GM12864 (cell line): ENCODE data around the gene CD164.

Experiments
- DNase-seq: peaks from one replicate; pipeline ENCODE4 v3.0.0-alpha.2; 2011; ENCODE audit warnings: low read depth
- H3K4me3 ChIP-seq: 2 replicates; pipeline ENCODE4 v1.5.1; 2011; ENCODE audit warnings: mild to moderate bottlenecking, low read depth, low read length, control low read depth
- TF ChIP-seq, protein P1 (sequence below): IDR thresholded peaks from 2 replicates; pipeline ENCODE4 v1.5.1; 2011; ENCODE audit warnings: low read depth, mild to moderate bottlenecking, moderate library complexity, low read length, control low read depth, inconsistent platforms; ENCODE audit errors: missing control alignments

Gene CD164

DNA sequence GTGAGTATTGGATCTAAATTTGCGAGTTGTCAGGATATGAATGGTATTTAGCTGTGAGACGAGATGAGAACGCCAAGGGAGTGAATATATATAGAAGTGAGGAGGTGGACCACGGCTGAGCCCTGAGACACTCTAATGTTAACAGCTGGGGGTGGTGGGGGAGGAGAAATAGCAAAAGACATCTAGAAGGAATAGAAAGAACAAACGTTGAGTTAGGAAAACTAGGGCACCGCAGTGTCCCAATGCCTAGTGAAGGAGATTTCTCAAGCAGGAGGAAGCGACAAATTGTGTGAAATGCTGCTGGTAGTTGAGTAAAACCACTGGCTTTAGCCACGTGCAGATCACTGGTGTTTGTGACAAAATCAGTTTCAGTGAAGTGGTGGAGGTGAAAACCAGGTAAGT lies 56.9 kb downstream of the CD164 start:
- TF ChIP-seq, protein P1, sequence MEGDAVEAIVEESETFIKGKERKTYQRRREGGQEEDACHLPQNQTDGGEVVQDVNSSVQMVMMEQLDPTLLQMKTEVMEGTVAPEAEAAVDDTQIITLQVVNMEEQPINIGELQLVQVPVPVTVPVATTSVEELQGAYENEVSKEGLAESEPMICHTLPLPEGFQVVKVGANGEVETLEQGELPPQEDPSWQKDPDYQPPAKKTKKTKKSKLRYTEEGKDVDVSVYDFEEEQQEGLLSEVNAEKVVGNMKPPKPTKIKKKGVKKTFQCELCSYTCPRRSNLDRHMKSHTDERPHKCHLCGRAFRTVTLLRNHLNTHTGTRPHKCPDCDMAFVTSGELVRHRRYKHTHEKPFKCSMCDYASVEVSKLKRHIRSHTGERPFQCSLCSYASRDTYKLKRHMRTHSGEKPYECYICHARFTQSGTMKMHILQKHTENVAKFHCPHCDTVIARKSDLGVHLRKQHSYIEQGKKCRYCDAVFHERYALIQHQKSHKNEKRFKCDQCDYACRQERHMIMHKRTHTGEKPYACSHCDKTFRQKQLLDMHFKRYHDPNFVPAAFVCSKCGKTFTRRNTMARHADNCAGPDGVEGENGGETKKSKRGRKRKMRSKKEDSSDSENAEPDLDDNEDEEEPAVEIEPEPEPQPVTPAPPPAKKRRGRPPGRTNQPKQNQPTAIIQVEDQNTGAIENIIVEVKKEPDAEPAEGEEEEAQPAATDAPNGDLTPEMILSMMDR = no peak
- no peak for DNase-seq
- no peak overlapping the region for H3K4me3 ChIP-seq

DNA sequence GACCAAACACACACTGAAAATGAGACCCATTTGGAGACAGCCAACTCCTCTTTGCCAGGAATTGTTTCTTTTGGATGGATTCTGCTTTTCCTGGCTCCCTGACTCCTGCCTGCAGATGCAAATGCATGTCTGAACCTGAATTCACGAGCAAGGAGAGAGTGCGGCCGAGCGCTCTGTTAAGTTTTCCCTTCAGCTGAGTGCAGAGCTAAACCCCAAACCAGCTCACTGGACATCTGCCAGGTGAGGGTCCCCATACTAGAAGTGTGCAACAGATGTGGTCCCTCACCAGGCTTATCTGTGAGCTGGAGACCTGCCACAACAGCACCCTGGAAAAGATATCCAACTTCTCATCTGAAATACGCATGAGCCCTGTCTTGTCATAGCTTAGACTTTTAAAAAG lies 59.0 kb downstream of the CD164 start:
- H3K4me3 ChIP-seq = no peak overlapping the region
- TF ChIP-seq, protein P1 = no peak
- DNase-seq = no peak

DNA sequence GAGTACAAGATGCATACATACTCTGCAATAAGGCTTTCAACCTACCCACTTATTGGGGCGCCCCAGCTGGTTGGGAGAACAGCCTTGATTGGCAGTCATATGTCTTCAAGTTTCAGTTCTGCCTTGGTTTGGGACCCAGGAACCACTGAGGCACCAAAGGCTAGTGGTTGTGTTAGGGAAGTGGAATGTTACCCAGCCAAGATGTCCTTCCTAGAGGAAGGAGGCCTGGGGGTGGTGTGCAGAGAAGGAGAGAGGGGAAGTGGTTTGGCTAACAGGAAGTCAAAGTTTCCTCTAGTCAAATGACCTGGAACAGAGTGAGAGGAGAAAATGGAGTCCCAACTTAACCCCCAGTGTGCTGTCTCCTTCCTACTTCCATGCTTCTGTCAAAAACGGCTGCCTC lies 59.4 kb downstream of the CD164 start:
- TF ChIP-seq, protein P1 = no peak
- DNase-seq = peak; percentile 33
- no peak overlapping the region for H3K4me3 ChIP-seq

DNA sequence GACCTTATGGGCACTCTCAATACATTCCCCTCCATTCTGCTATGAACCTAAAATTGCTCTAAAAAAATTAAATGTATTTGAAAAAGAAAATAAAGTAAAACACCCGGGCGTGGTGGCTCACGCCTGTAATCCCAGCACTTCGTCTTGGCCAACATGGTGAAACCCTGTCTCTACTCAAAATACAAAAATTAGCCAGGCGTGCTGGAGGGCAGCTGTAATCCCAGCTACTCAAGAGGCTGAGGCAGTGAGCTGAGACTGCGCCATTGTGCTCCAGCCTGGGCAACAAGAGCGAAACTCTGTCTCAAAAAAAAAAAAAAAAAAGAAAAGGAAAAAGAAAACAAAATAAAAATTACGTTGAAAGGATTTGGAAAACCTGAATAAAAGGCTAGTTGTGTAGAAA lies 60.5 kb downstream of the CD164 start:
- DNase-seq = no peak
- TF ChIP-seq, protein P1 = no peak
- no peak overlapping the region for H3K4me3 ChIP-seq

DNA sequence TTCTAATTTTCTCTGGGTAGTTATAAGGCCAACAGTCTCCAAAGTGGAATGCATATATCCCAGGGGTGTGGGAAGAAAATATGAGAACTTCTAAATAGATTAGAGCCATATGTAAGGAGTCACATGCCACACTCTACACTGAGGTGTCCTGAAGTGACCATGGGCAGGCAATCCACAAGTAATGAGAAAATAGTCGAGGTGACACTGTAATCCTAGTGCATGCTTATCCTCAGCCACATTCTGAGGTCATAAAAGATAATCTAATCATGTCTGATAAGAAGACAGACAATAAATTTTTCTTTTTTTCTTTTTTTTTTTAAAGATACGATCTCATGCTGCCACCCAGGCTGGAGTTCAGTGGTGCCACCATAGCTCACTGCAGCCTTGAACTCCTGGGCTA lies 62.2 kb downstream of the CD164 start:
- TF ChIP-seq, protein P1 = no peak
- H3K4me3 ChIP-seq = no peak overlapping the region
- no peak for DNase-seq

DNA sequence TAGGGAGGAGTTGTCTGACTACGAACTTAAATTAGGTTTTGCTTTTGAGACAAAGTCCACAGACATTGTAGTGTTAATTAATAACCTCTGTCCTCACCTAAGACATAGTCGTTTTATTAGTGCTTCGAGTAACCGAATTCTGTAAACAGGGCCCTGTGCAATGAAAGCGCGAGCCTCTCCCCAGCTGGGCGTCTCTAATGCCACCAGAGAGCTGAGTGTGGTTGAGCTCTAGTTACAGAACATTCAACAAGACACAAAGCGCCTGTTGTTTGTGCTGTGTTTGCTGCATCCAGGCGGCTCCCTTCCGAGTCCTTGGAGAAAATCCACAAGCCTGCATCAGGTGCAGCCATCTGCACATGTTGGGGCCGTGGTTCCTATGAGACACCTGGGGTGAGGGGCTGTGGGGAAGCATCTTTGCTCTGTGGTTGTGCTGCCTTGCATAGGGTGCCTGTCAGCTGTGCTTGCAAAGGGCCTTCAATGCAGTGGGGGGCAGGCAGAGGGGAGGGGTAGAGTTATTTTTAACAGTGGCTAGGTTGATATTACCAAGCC lies 63.9 kb downstream of the CD164 start:
- DNase-seq = no peak
- H3K4me3 ChIP-seq = no peak overlapping the region

DNA sequence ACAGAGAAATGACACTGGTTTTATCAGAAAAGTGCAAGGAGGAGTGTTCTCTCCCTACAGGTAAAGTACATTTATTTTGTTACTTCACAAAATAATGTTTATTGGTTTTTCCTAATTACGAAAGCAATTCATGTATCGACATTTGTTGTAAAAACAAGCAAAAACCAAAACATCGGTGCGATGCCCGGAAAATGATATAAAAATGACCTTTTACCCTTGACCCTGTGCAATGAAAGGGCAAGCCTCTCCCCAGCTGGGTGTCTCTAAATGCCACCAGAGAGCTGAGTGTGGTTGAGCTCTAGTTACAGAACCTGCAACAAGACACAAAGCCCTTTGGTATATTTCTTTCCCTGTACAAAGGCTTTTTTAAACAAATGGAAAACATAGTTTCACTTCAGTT lies 65.4 kb downstream of the CD164 start:
- TF ChIP-seq, protein P1 = no peak
- no peak for DNase-seq
- no peak overlapping the region for H3K4me3 ChIP-seq

More for the DNA sequence above, 63.9 kb downstream of the CD164 start:
- TF ChIP-seq, protein P1 = no peak
